ENCODE results near the gene DHRS13. TPM values are rescaled to one million over a fixed set of nuclear protein-coding genes. Genes with fewer than 3 reads are reported as not detected.

Gene DHRS13
- total and polyA plus RNA-seq, 10 of the 15 experiments (the other 5 are each of a cell fraction or from before 2014, with no cell fraction given), result 0.18 to 55.2 (median 31.3) TPM; not detected in 1

DNA sequence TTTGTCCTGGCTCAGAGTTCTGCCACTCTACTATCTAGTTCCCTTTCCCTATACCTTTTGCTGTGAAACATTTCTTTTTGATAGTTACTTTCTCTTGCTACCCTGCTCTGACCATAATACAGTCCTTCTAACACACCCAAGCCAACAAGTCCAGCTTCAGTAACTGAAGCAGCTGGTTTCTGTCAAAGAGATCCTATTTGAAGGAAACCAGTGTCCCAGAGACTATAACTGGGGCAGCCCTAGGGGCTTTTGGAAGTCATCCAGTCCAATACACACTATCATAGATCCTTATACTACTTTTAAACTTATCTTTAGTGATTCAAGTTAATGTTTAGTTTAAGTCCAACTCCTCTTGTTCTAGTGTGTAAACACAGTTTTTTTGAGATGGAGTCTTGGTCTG lies 17.3 kb upstream of the DHRS13 start:
- FAIRE-seq (no peak), ATAC-seq (no peak), DNase-seq (ENCODE audit: low read depth, low spot score) (no peak)
- no TSS peak for BruUV-seq (replicated peaks)
- Histone ChIP-seq H3K27ac (ENCODE audit: control insufficient read depth, insufficient read depth) (no peak overlapping the region), H3K36me3 (ENCODE audit: control insufficient read depth in 2 of 2, insufficient read depth in 2 of 2, low read length in 1 of 2) (peaks cover 32 to 53% of the 10 kb centered on the region in 2 experiments), H3K4me2 (ENCODE audit: control insufficient read depth, insufficient read depth) (no peak overlapping the region), H3K79me2 (ENCODE audit: control insufficient read depth, insufficient read depth, low read length) (no peaks in the 10 kb centered on the region), H3K4me1 (ENCODE audit: control insufficient read depth, insufficient read depth, low read length) (no peaks in the 10 kb centered on the region), H3K9ac (ENCODE audit: control insufficient read depth, insufficient read depth, low read length) (no peak overlapping the region), H3K27me3 (replicated peaks in 1 of 2; ENCODE audit: control insufficient read depth in 2 of 2, insufficient read depth in 2 of 2, low read length in 1 of 2) (no peaks in the 10 kb centered on the region), H4K20me1 (ENCODE audit: control insufficient read depth, insufficient read depth) (no peaks in the 10 kb centered on the region), H3K4me3 (no peak overlapping the region), H3K9me3 (replicated peaks; ENCODE audit: control insufficient read depth, insufficient read depth, low read length) (no peaks in the 10 kb centered on the region), H2AFZ (ENCODE audit: control insufficient read depth, low read depth, low read length) (no peak overlapping the region)
- ChIA-PET POLR2A (no interaction called here), RAD21 (ENCODE audit: unreplicated experiment) (interaction anchor here (1.5 kb wide), 1 partner anchor 157 kb away, joined by 4 read pairs; no protein-coding TSS in a partner anchor), SMC1A (ENCODE audit: uncharacterized antibody, unreplicated experiment) (no interaction called here), CTCF (interaction anchor here (1.1 to 4.0 kb wide), 2 partner anchors 45 to 157 kb away, joined by 3 to 13 read pairs; no protein-coding TSS in a partner anchor)
- TF ChIP-seq, protein P1, sequence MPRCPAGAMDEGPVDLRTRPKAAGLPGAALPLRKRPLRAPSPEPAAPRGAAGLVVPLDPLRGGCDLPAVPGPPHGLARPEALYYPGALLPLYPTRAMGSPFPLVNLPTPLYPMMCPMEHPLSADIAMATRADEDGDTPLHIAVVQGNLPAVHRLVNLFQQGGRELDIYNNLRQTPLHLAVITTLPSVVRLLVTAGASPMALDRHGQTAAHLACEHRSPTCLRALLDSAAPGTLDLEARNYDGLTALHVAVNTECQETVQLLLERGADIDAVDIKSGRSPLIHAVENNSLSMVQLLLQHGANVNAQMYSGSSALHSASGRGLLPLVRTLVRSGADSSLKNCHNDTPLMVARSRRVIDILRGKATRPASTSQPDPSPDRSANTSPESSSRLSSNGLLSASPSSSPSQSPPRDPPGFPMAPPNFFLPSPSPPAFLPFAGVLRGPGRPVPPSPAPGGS (IDR thresholded peaks at IDR 0.05; ENCODE audit: borderline replicate concordance, insufficient read depth, low read depth, low read length, poor library complexity, severe bottlenecking), result no peak
- no peak for TF ChIP-seq TBL1XR1 (IDR thresholded peaks at IDR 0.05; ENCODE audit: low read depth, low read length)
- no peak for TF ChIP-seq GATAD2B (conservative IDR thresholded peaks at IDR 0.05; ENCODE audit: low read depth)
- TF ChIP-seq IKZF1 (conservative IDR thresholded peaks at IDR 0.05), result no peak
- in situ Hi-C loops (cut with MboI) (no loop called here), intact Hi-C loops (cut with micrococcal nuclease; ENCODE audit: unreplicated experiment) (no loop called here)

DNA sequence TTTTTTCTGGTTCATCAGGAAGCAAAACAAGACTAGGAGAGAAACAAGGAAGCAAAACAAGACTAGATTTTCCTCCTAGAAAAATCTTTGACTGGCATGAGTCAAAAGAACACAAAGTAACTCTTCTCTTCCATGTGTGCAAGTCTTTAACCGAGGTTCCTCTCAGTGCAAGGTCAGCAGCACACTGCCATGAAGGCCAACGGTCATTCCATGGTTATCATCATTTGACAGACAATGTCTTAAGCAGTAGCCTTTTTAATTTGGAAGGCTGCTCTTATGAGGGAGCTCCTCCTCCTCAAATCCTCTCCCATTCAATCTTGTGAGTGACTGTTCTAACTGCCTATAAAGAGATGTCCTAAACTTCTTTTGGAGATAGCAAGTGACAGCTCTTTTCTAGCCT lies 15.4 kb upstream of the DHRS13 start:
- Histone ChIP-seq H3K4me3 (no peak overlapping the region), H2AFZ (ENCODE audit: control insufficient read depth, low read depth, low read length) (no peak overlapping the region), H3K27ac (ENCODE audit: control insufficient read depth, insufficient read depth) (no peak overlapping the region), H3K36me3 (ENCODE audit: control insufficient read depth in 2 of 2, insufficient read depth in 2 of 2, low read length in 1 of 2) (peaks cover 32 to 54% of the 10 kb centered on the region in 2 experiments), H3K27me3 (replicated peaks in 1 of 2; ENCODE audit: control insufficient read depth in 2 of 2, insufficient read depth in 2 of 2, low read length in 1 of 2) (no peaks in the 10 kb centered on the region), H4K20me1 (ENCODE audit: control insufficient read depth, insufficient read depth) (no peaks in the 10 kb centered on the region), H3K79me2 (ENCODE audit: control insufficient read depth, insufficient read depth, low read length) (no peaks in the 10 kb centered on the region), H3K9me3 (replicated peaks; ENCODE audit: control insufficient read depth, insufficient read depth, low read length) (no peaks in the 10 kb centered on the region), H3K9ac (ENCODE audit: control insufficient read depth, insufficient read depth, low read length) (no peak overlapping the region), H3K4me1 (ENCODE audit: control insufficient read depth, insufficient read depth, low read length) (no peaks in the 10 kb centered on the region), H3K4me2 (ENCODE audit: control insufficient read depth, insufficient read depth) (no peak overlapping the region)
- intact Hi-C loops (cut with micrococcal nuclease; ENCODE audit: unreplicated experiment), result no loop called here
- DNase-seq (ENCODE audit: low read depth, low spot score) (no peak), FAIRE-seq (no peak), ATAC-seq (no peak)
- RAD21 ChIA-PET (ENCODE audit: unreplicated experiment), result interaction anchor here (1.2 to 1.5 kb wide), 2 partner anchors 154 to 192 kb away, joined by 3 to 5 read pairs; no protein-coding TSS in a partner anchor
- TF ChIP-seq HDGF (IDR thresholded peaks at IDR 0.05), result no peak
- no peak for TF ChIP-seq PAX5 (IDR thresholded peaks at IDR 0.05; ENCODE audit: borderline replicate concordance, low read depth, low read length)
- no peak for TF ChIP-seq TCF7 (IDR thresholded peaks at IDR 0.05; ENCODE audit: borderline replicate concordance)
- TF ChIP-seq MTA2 (IDR thresholded peaks at IDR 0.05; ENCODE audit: low read depth), result no peak
- TF ChIP-seq SPI1 (IDR thresholded peaks at IDR 0.05; ENCODE audit: borderline replicate concordance, insufficient read depth, low read depth, low read length), result no peak
- TF ChIP-seq KDM1A (IDR thresholded peaks at IDR 0.05; ENCODE audit: borderline replicate concordance), result no peak
- CTCF ChIA-PET, result interaction anchor here (0.6 to 6.0 kb wide), 9 partner anchors 11 to 194 kb away, joined by 3 to 78 read pairs (median 8); partner anchors contain the start of genes NEK8 and TLCD1
- in situ Hi-C loops (cut with MboI), result no loop called here
- POLR2A ChIA-PET, result interaction anchor here (1.3 kb wide), 1 partner anchor 191 kb away, joined by 4 read pairs; no protein-coding TSS in a partner anchor
- BruUV-seq (replicated peaks), result no TSS peak
- SMC1A ChIA-PET (ENCODE audit: uncharacterized antibody, unreplicated experiment), result interaction anchor here (0.8 to 4.8 kb wide), 6 partner anchors 9 to 191 kb away, joined by 3 to 40 read pairs (median 4); no protein-coding TSS in a partner anchor
- WGBS (ENCODE audit: insufficient coverage, insufficient replicate concordance, low lambda C conversion rate, missing lambda C conversion rate), result 94% methylated on average over 2 of the region's 2 CpGs

Measured in GM12878 (cell line).